IMR-90 (cell line): Measurements from ENCODE around the gene KIRREL1. TPM values are rescaled to one million over a fixed set of nuclear protein-coding genes. Genes with fewer than 3 reads are reported as not detected.

Experiments
- ATAC-seq: fragments of 200-7000 bp; cut with Tn5 transposase; 2 replicates; pipeline ENCODE4 v1.9.1; 2020; ENCODE audit warnings: low read depth, mild to moderate bottlenecking, moderate library complexity
- BruUV-seq: library from RNA; stranded (reverse); fragments of 400-500 nt; replicated peaks from 2 replicates; lab custom pipeline; 2021; lab: Mats Ljungman, UMichigan
- CTCF ChIA-PET: fragments of 300-600 bp; formaldehyde crosslinking; extraction: SDS; loops from one replicate; lab custom pipeline; 2021; ENCODE audit warnings: antibody characterized with exemption; lab: Yijun Ruan, JAX
- POLR2A ChIA-PET: fragments of 300-600 bp; sonication (Branson Sonifier 250); formaldehyde crosslinking; loops from one replicate; lab custom pipeline; 2022; ENCODE audit warnings: antibody characterized with exemption; ENCODE audit not compliant: unreplicated experiment; lab: Charles Lee
- DNase-seq: peaks from one replicate; pipeline ENCODE4 v3.0.0; 2013
- H2AFZ ChIP-seq: replicated peaks from 2 replicates; pipeline ENCODE3; 2013; ENCODE audit warnings: low read length, mild to moderate bottlenecking; ENCODE audit not compliant: poor library complexity
- H2AK5ac ChIP-seq: 2 replicates; pipeline ENCODE4 v1.6.1; 2013; ENCODE audit warnings: low read depth, low read length, inconsistent platforms
- H2AK9ac ChIP-seq: replicated peaks from 2 replicates; pipeline ENCODE3; 2013; ENCODE audit warnings: mild to moderate bottlenecking, low read depth, low read length, moderate library complexity; ENCODE audit not compliant: poor library complexity
- H2BK120ac ChIP-seq: 2 replicates; pipeline ENCODE4 v1.6.1; 2013; ENCODE audit warnings: low read depth, low read length, inconsistent platforms
- H2BK15ac ChIP-seq: 3 replicates; pipeline ENCODE4 v1.6.1; 2013; ENCODE audit warnings: low read depth, low read length, inconsistent platforms
- H2BK20ac ChIP-seq: 2 replicates; pipeline ENCODE4 v1.6.1; 2013; ENCODE audit warnings: low read depth, mild to moderate bottlenecking, inconsistent platforms, low read length, moderate library complexity
- H2BK5ac ChIP-seq: 2 replicates; pipeline ENCODE4 v1.6.1; 2013; ENCODE audit warnings: mild to moderate bottlenecking, low read depth, low read length, inconsistent platforms; ENCODE audit not compliant: poor library complexity, severe bottlenecking
- H3K14ac ChIP-seq: replicated peaks from 2 replicates; pipeline ENCODE4 v1.6.1; 2013; ENCODE audit warnings: low read depth, low read length, inconsistent platforms
- H3K18ac ChIP-seq: 2 replicates; pipeline ENCODE4 v1.6.1; 2013; ENCODE audit warnings: low read depth, low read length, control low read depth
- H3K23ac ChIP-seq: 2 replicates; pipeline ENCODE4 v1.6.1; 2013; ENCODE audit warnings: low read depth, low read length, inconsistent platforms
- H3K27ac ChIP-seq: 2 replicates; pipeline ENCODE4 v1.5.1; 2013; ENCODE audit warnings: mild to moderate bottlenecking, control low read depth, low read length; ENCODE audit not compliant: insufficient read depth
- H3K27me3 ChIP-seq: 2 replicates; pipeline ENCODE4 v1.6.1; 2013; ENCODE audit warnings: low read length; ENCODE audit not compliant: control insufficient read depth, insufficient read depth
- H3K36me3 ChIP-seq: 2 replicates; pipeline ENCODE4 v1.6.1; 2013; ENCODE audit warnings: low read length, mixed read lengths; ENCODE audit not compliant: control insufficient read depth, insufficient read depth
- H3K4ac ChIP-seq: 2 replicates; pipeline ENCODE4 v1.6.1; 2013; ENCODE audit warnings: low read depth, low read length, inconsistent platforms
- H3K4me1 ChIP-seq: 2 replicates; pipeline ENCODE4 v1.6.1; 2013; ENCODE audit warnings: low read length, mixed read lengths; ENCODE audit not compliant: control insufficient read depth, insufficient read depth
- H3K4me2 ChIP-seq: 2 replicates; pipeline ENCODE4 v1.6.1; 2013; ENCODE audit warnings: low read depth, mild to moderate bottlenecking, control low read depth, low read length, moderate library complexity
- H3K4me3 ChIP-seq: 2 replicates; pipeline ENCODE4 v1.5.1; 2013; ENCODE audit warnings: low read depth, mild to moderate bottlenecking, control low read depth, low read length, moderate library complexity; ENCODE audit not compliant: insufficient read depth
- H3K56ac ChIP-seq: 2 replicates; pipeline ENCODE4 v1.6.1; 2013; ENCODE audit warnings: low read length, inconsistent platforms; ENCODE audit not compliant: insufficient read depth; ENCODE audit errors: extremely low read depth
- H3K79me1 ChIP-seq, 2 experiments: 2 replicates each; pipeline ENCODE4 v1.6.1; 2013; ENCODE audit warnings: low read length in 2 of 2, inconsistent platforms in 1 of 2, low read depth in 1 of 2
- H3K9ac ChIP-seq: 2 replicates; pipeline ENCODE4 v1.6.1; 2013; ENCODE audit warnings: low read depth, low read length, control low read depth
- H3K9me1 ChIP-seq: 2 replicates; pipeline ENCODE4 v1.6.1; 2013; ENCODE audit warnings: low read length, inconsistent platforms; ENCODE audit not compliant: insufficient read depth
- H3K9me3 ChIP-seq: 2 replicates; pipeline ENCODE4 v1.6.1; 2013; ENCODE audit warnings: low read length; ENCODE audit not compliant: control insufficient read depth, insufficient read depth
- H4K20me1 ChIP-seq: 2 replicates; pipeline ENCODE4 v1.6.1; 2013; ENCODE audit warnings: low read length, inconsistent platforms; ENCODE audit not compliant: insufficient read depth
- H4K5ac ChIP-seq: 2 replicates; pipeline ENCODE4 v1.6.1; 2013; ENCODE audit warnings: mild to moderate bottlenecking, low read depth, low read length, control low read depth
- H4K8ac ChIP-seq, 2 experiments: 2 replicates each; pipeline ENCODE4 v1.6.1; 2013; ENCODE audit warnings: low read depth in 2 of 2, low read length in 2 of 2, control low read depth in 1 of 2, inconsistent platforms in 1 of 2
- H4K91ac ChIP-seq: 2 replicates; pipeline ENCODE4 v1.6.1; 2013; ENCODE audit warnings: low read depth, low read length, inconsistent platforms; ENCODE audit not compliant: insufficient read depth
- BHLHE40 ChIP-seq: fragments of 150-350 bp; IDR thresholded peaks from 2 replicates; pipeline ENCODE4 v1.6.1; 2016; ENCODE audit warnings: mild to moderate bottlenecking, low read depth, low read length
- CEBPB ChIP-seq: IDR thresholded peaks from 2 replicates; pipeline ENCODE4 v1.6.1; 2012; ENCODE audit warnings: low read depth, low read length, improper control_type of control experiment
- CHD1 ChIP-seq: IDR thresholded peaks from 2 replicates; pipeline ENCODE4 v1.6.1; 2012; ENCODE audit warnings: low read depth, low read length, improper control_type of control experiment
- ELK1 ChIP-seq: fragments of 150-350 bp; IDR thresholded peaks from 2 replicates; pipeline ENCODE4 v1.6.1; 2016; ENCODE audit warnings: low read depth, mild to moderate bottlenecking, low read length, moderate library complexity, borderline replicate concordance
- FOS ChIP-seq: fragments of 150-350 bp; IDR thresholded peaks from 2 replicates; pipeline ENCODE4 v1.6.1; 2016; ENCODE audit warnings: low read depth, low read length
- MAFK ChIP-seq: IDR thresholded peaks from 2 replicates; pipeline ENCODE4 v1.6.1; 2012; ENCODE audit warnings: low read depth, low read length, improper control_type of control experiment
- MXI1 ChIP-seq: IDR thresholded peaks from 2 replicates; pipeline ENCODE4 v1.6.1; 2012; ENCODE audit warnings: low read depth, mild to moderate bottlenecking, low read length, moderate library complexity, borderline replicate concordance
- NFE2L2 ChIP-seq: fragments of 150-350 bp; IDR thresholded peaks from 2 replicates; pipeline ENCODE4 v1.6.1; 2016; ENCODE audit warnings: low read depth, mild to moderate bottlenecking, low read length
- POLR2A ChIP-seq: IDR thresholded peaks from 2 replicates; pipeline ENCODE4 v1.6.1; 2012; ENCODE audit warnings: mild to moderate bottlenecking, low read depth, low read length
- RCOR1 ChIP-seq: IDR thresholded peaks from 2 replicates; pipeline ENCODE4 v1.6.1; 2012; ENCODE audit warnings: mild to moderate bottlenecking, low read length, improper control_type of control experiment; ENCODE audit not compliant: insufficient replicate concordance
- RFX5 ChIP-seq: IDR thresholded peaks from 2 replicates; pipeline ENCODE4 v1.8.0; 2012; ENCODE audit warnings: low read depth, mild to moderate bottlenecking, low read length, moderate library complexity
- SMC3 ChIP-seq: fragments of 150-350 bp; IDR thresholded peaks from 2 replicates; pipeline ENCODE4 v1.6.1; 2016; ENCODE audit warnings: low read depth, mild to moderate bottlenecking, antibody characterized with exemption, low read length, moderate library complexity
- USF2 ChIP-seq: fragments of 150-350 bp; IDR thresholded peaks from 2 replicates; pipeline ENCODE4 v1.6.1; 2017; ENCODE audit warnings: mild to moderate bottlenecking, antibody characterized with exemption, low read length, low read depth
- WGBS, 2 experiments: methylation state at CpG; one replicate each; pipeline versions ENCODE4 v1.1.5 to v1.1.7; 2013; ENCODE audit warnings: missing lambda C conversion rate in 2 of 2; ENCODE audit not compliant: insufficient read length in 1 of 2; ENCODE audit errors: extremely low coverage in 2 of 2; 5-methylcytosine and 5-hydroxymethylcytosine counted together
- dilution Hi-C: fragments of 300-500 bp; cut with HindIII; formaldehyde crosslinking; loops from one replicate; pipeline ENCODE4 v1.14.3; 2018; ENCODE audit warnings: low sequenced_read_pairs; ENCODE audit not compliant: unreplicated experiment
- in situ Hi-C: fragments of 300-500 bp; cut with MboI; formaldehyde crosslinking; loops from 3 replicates; pipeline ENCODE4 v1.14.3; 2019; ENCODE audit warnings: low sequenced_read_pairs, inconsistent platforms, mixed read lengths
- intact Hi-C: fragments of 100-400 bp; cut with micrococcal nuclease; formaldehyde crosslinking; loops from 2 replicates; pipeline ENCODE4 v1.10.0; 2022
- polyA plus RNA-seq, 3 experiments: library from polyadenylated mRNA; depleted of rRNA; stranded (reverse); fragments of >200 nt; gene quantifications; 2 replicates each; pipeline ENCODE4 v1.2.3, GENCODE V29; 2012; ENCODE audit warnings: low replicate concordance in 1 of 3
- total RNA-seq: library from RNA; depleted of rRNA; stranded (reverse); fragments of >200 nt; gene quantifications from 2 replicates; pipeline ENCODE4 v1.2.3, GENCODE V29; 2012

KIRREL1 gene
- total and polyA plus RNA-seq, 2 of the 4 experiments (the other 2 are of a cell fraction) = 58.1 to 64.7 TPM

- POLR2A ChIA-PET = no interaction called here
- TF ChIP-seq CHD1 (no peak), CEBPB (no peak), RCOR1 (no peak), POLR2A (no peak), NFE2L2 (no peak), BHLHE40 (no peak), MXI1 (no peak), SMC3 (no peak), FOS (no peak), MAFK (no peak), RFX5 (no peak), USF2 (no peak), ELK1 (no peak)
- Histone ChIP-seq H3K4me1 (no peaks in the 10 kb centered on the region), H2BK5ac (no peak overlapping the region), H2AK5ac (no peak overlapping the region), H3K4ac (no peak overlapping the region), H3K79me1 (no peaks in the 10 kb centered on the region), H2BK15ac (no peak overlapping the region), H4K91ac (no peak overlapping the region), H2BK20ac (no peak overlapping the region), H3K36me3 (no peaks in the 10 kb centered on the region), H4K20me1 (no peaks in the 10 kb centered on the region), H4K5ac (no peak overlapping the region), H3K9me3 (peaks cover 3% of the 10 kb centered on the region; the same call in 1 of the 2 replicates), H3K56ac (no peak overlapping the region), H2AK9ac (no peak overlapping the region), H3K27me3 (peaks cover 51% of the 10 kb centered on the region), H3K4me2 (no peak overlapping the region), H3K27ac (no peak overlapping the region), H2AFZ (peak overlapping the region; percentile 46), H2BK120ac (no peak overlapping the region), H3K14ac (no peak overlapping the region), H3K23ac (no peak overlapping the region), H4K8ac (no peak overlapping the region), H3K4me3 (no peak overlapping the region), H3K18ac (no peak overlapping the region), H3K9me1 (no peaks in the 10 kb centered on the region), H3K9ac (no peak overlapping the region)
- DNase-seq (no peak), ATAC-seq (peak; percentile 17; the same call in 1 of the 2 replicates)
- CTCF ChIA-PET = interaction anchor here (0.6 to 1.8 kb wide), 3 partner anchors 10 to 13 kb away, joined by 3 to 4 read pairs (median 3); no protein-coding TSS in a partner anchor
- intact Hi-C loops (no loop called here), dilution Hi-C loops (no loop called here), in situ Hi-C loops (no loop called here)
- WGBS, 2 experiments = 21% methylated on average over 14 of the region's 38 CpGs; no CpG with 5 or more reads in 1 of the 2 experiments
- no TSS peak for BruUV-seq
Observed at GRCh38 chr1:157978586-157979403, 14.7 kb upstream of the KIRREL1 start.
